HCT116 (cell line): ENCODE data around the gene TMEM150C. TPM values are rescaled to one million over a fixed set of nuclear protein-coding genes. Genes with fewer than 3 reads are reported as not detected.

ENCODE experiments used
- ATAC-seq: fragments of 200-7000 bp; cut with Tn5 transposase; 2 replicates; pipeline ENCODE4 v1.9.1; 2020; ENCODE audit warnings: mild to moderate bottlenecking, moderate library complexity
- BruUV-seq: library from RNA; stranded (reverse); fragments of 400-500 nt; replicated peaks from 2 replicates; lab custom pipeline; 2021; lab: Mats Ljungman, UMichigan
- CTCF ChIA-PET: fragments of 300-600 bp; sonication (Branson Sonifier 250); formaldehyde crosslinking; loops from one replicate; lab custom pipeline; 2021; ENCODE audit warnings: antibody characterized with exemption; lab: Charles Lee
- POLR2A ChIA-PET: fragments of 300-600, 350-600 bp; sonication (Branson Sonifier 250); formaldehyde crosslinking; loops from one replicate; lab custom pipeline; 2021; ENCODE audit warnings: antibody characterized with exemption; lab: Charles Lee
- RAD21 ChIA-PET, 2 experiments: fragments of 300-600 bp; sonication (Branson Sonifier 250); formaldehyde crosslinking; loops; one replicate each; lab custom pipeline; 2023; ENCODE audit warnings: low total read pairs in 2 of 2; ENCODE audit not compliant: uncharacterized antibody in 2 of 2, unreplicated experiment in 2 of 2, low non-redundant PET in 1 of 2; lab: Charles Lee
- DNase-seq: peaks from one replicate; pipeline ENCODE4 v3.0.0-alpha.2; 2010; ENCODE audit warnings: low read depth, low spot score
- H2AFZ ChIP-seq: fragments of 200-600 bp; shearing (Covaris generic), sonication (generic); 2 replicates; pipeline ENCODE4 v1.6.1; 2017; ENCODE audit warnings: low read depth, mixed run types, mixed read lengths, antibody characterized with exemption, low read length; ENCODE audit not compliant: poor library complexity, severe bottlenecking
- H3K27ac ChIP-seq: 2 replicates; pipeline ENCODE4 v1.5.1; 2012; ENCODE audit warnings: low read depth, low read length
- H3K27me3 ChIP-seq: fragments of 200-600 bp; sonication (generic); 2 replicates; pipeline ENCODE4 v1.6.1; 2016; ENCODE audit warnings: mixed run types, low read length, mixed read lengths; ENCODE audit not compliant: insufficient read depth
- H3K36me3 ChIP-seq, 2 experiments: fragments of 200-500 bp in 1 of 2; fragments of 200-600 bp in 1 of 2; sonication (Bioruptor generic) in 1 of 2; sonication (generic) in 1 of 2; 2 replicates each; pipeline versions ENCODE4 v1.5.1 to v1.6.1; 2014 to 2016; ENCODE audit warnings: low read length in 2 of 2, inconsistent platforms in 1 of 2, mixed read lengths in 1 of 2, mixed run types in 1 of 2; ENCODE audit not compliant: insufficient read depth in 2 of 2, control insufficient read depth in 1 of 2
- H3K4me1 ChIP-seq, 2 experiments: fragments of 200-600 bp in 1 of 2; sonication (generic) in 1 of 2; 2 replicates each; pipeline versions ENCODE4 v1.5.1 to v1.6.1; 2012 to 2017; ENCODE audit warnings: low read length in 2 of 2, inconsistent platforms in 1 of 2, mild to moderate bottlenecking in 1 of 2, mixed read lengths in 1 of 2, mixed run types in 1 of 2, moderate library complexity in 1 of 2; ENCODE audit not compliant: insufficient read depth in 2 of 2, control insufficient read depth in 1 of 2
- H3K4me2 ChIP-seq: fragments of 200-600 bp; sonication (generic); 2 replicates; pipeline ENCODE4 v1.6.1; 2017; ENCODE audit warnings: mixed run types, low read length, mixed read lengths
- H3K4me3 ChIP-seq, 2 experiments: fragments of 200-600 bp in 1 of 2; sonication (generic) in 1 of 2; replicated peaks in 1 of 2; 2 replicates each; pipeline ENCODE4 v1.5.1; 2011 to 2016; ENCODE audit warnings: low read length in 2 of 2, control low read depth in 1 of 2, low read depth in 1 of 2, mild to moderate bottlenecking in 1 of 2, mixed read lengths in 1 of 2, mixed run types in 1 of 2
- H3K79me2 ChIP-seq: fragments of 200-600 bp; sonication (generic); 2 replicates; pipeline ENCODE4 v1.6.1; 2017; ENCODE audit warnings: mild to moderate bottlenecking, mixed run types, low read length, moderate library complexity, mixed read lengths; ENCODE audit not compliant: insufficient read depth
- H3K9ac ChIP-seq: fragments of 200-600 bp; sonication (generic); 2 replicates; pipeline ENCODE4 v1.6.1; 2016; ENCODE audit warnings: low read length, mixed read lengths
- H3K9me2 ChIP-seq: fragments of 200-600 bp; sonication (generic), shearing (Covaris generic); 2 replicates; pipeline ENCODE4 v1.6.1; 2017; ENCODE audit warnings: mixed run types, mild to moderate bottlenecking, moderate library complexity; ENCODE audit not compliant: insufficient read depth
- H3K9me3 ChIP-seq, 2 experiments: fragments of 200-500 bp in 1 of 2; fragments of 200-600 bp in 1 of 2; sonication (Bioruptor generic) in 1 of 2; sonication (generic) in 1 of 2; 2 replicates each; pipeline ENCODE4 v1.6.1; 2014 to 2017; ENCODE audit warnings: low read length in 2 of 2, mixed read lengths in 2 of 2, inconsistent platforms in 1 of 2, low read depth in 1 of 2, mild to moderate bottlenecking in 1 of 2, mixed run types in 1 of 2, moderate library complexity in 1 of 2; ENCODE audit not compliant: control insufficient read depth in 1 of 2, insufficient read depth in 1 of 2
- H4K20me1 ChIP-seq: fragments of 200-600 bp; sonication (generic), shearing (Covaris generic); 2 replicates; pipeline ENCODE4 v1.6.1; 2017; ENCODE audit warnings: mixed run types, mild to moderate bottlenecking, moderate library complexity; ENCODE audit not compliant: insufficient read depth
- CBX3 ChIP-seq: IDR thresholded peaks from 2 replicates; pipeline ENCODE4 v1.6.1; 2012; ENCODE audit warnings: low read depth
- ELF1 ChIP-seq: IDR thresholded peaks from 2 replicates; pipeline ENCODE4 v1.6.1; 2012; ENCODE audit warnings: low read depth, borderline replicate concordance
- JUND ChIP-seq: IDR thresholded peaks from 2 replicates; pipeline ENCODE4 v1.6.1; 2012
- POLR2AphosphoS5 ChIP-seq: IDR thresholded peaks from 2 replicates; pipeline ENCODE4 v1.6.1; 2011; ENCODE audit warnings: mild to moderate bottlenecking, low read depth, low read length, moderate library complexity
- RAD21 ChIP-seq: IDR thresholded peaks from 2 replicates; pipeline ENCODE4 v1.6.1; 2012; ENCODE audit warnings: low read depth, mild to moderate bottlenecking
- SIN3A ChIP-seq: IDR thresholded peaks from 2 replicates; pipeline ENCODE4 v1.6.1; 2012; ENCODE audit warnings: low read depth
- SP1 ChIP-seq: IDR thresholded peaks from 2 replicates; pipeline ENCODE4 v1.6.1; 2012; ENCODE audit warnings: low read depth
- SRF ChIP-seq: IDR thresholded peaks from 2 replicates; pipeline ENCODE4 v1.6.1; 2012; ENCODE audit warnings: low read depth
- ZFX ChIP-seq: fragments of 450-650 bp; IDR thresholded peaks from 2 replicates; pipeline ENCODE4 v1.6.1; 2017
- intact Hi-C: fragments of 100-400 bp; cut with micrococcal nuclease; formaldehyde crosslinking; loops from 2 replicates; pipeline ENCODE4 v1.10.0; 2022
- total RNA-seq: library from RNA; stranded (reverse); gene quantifications from one replicate; pipeline ENCODE4 v1.2.1, GENCODE V29; 2021; ENCODE audit not compliant: unreplicated experiment
- TF ChIP-seq, protein P1 (sequence below): IDR thresholded peaks from 2 replicates; pipeline ENCODE4 v1.6.1; 2012

TMEM150C gene
- total RNA-seq, 1 experiment from 2014 or later, result 1.2 TPM

DNA sequence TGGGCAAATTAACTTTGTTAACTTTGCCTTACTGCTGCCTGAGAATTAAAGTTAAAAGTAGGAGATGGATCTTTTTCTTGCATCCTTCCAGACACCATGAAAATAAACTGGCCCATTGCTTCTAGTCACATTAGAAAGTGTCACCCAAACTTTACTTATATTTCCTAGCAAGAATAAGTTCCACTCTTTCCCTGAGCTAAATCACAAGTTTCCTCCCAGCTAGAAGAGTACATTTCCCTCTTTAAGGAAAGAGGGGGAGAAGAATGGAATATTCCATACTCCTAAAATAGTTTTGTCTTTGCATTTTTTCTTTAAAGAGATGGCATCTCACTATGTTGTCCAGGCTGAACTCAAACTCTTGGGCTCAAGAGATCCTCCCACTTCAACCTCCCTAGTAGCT lies 53.8 kb downstream of the TMEM150C start:
- Histone ChIP-seq H3K4me1 (no peaks in the 10 kb centered on the region), H3K9ac (no peak overlapping the region), H3K79me2 (no peaks in the 10 kb centered on the region), H3K9me2 (no peaks in the 10 kb centered on the region), H3K27ac (no peak overlapping the region), H3K4me3 (no peak overlapping the region)
- intact Hi-C loops, result no loop called here
- BruUV-seq, result no TSS peak
- TF ChIP-seq RAD21 (no peak), CBX3 (no peak), ELF1 (no peak), SRF (no peak), POLR2AphosphoS5 (no peak), SIN3A (no peak), ZFX (no peak), SP1 (no peak), JUND (no peak)
- TF ChIP-seq, protein P1, sequence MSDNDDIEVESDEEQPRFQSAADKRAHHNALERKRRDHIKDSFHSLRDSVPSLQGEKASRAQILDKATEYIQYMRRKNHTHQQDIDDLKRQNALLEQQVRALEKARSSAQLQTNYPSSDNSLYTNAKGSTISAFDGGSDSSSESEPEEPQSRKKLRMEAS, result no peak
- TF ChIP-seq, all 23 proteins: peak for 0
- ChIA-PET CTCF (no interaction called here), RAD21 (no interaction called here), POLR2A (no interaction called here)
- Histone ChIP-seq H4K20me1 (no peaks in the 10 kb centered on the region), H3K4me2 (no peak overlapping the region), H3K9me3 (no peaks in the 10 kb centered on the region), H2AFZ (no peak overlapping the region), H3K36me3 (no peaks in the 10 kb centered on the region), H3K27me3 (peaks cover 19% of the 10 kb centered on the region)
- ATAC-seq (no peak), DNase-seq (no peak)

DNA sequence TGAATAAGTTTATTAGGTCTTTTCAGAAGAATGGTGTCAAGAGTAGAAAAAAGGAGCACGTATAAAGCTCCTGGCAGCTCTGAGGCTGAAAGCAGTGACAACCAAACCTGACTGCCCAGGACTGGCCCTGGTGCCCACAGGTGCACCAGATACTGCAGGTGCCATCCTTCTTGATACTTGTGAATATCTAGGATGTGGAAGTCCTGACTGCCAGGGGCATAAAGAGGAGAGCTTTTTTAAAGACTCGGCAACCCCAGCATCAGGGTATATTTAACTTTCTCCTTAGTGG lies 60.7 kb downstream of the TMEM150C start:
- Histone ChIP-seq H3K36me3 (no peaks in the 10 kb centered on the region), H3K9me2 (no peaks in the 10 kb centered on the region), H3K79me2 (no peaks in the 10 kb centered on the region), H2AFZ (no peak overlapping the region)
- ATAC-seq, result no peak
- POLR2A ChIA-PET, result no interaction called here
- TF ChIP-seq ELF1 (no peak), SRF (no peak)
- TF ChIP-seq, all 23 proteins: peak for 0
- Histone ChIP-seq H3K9me3 (no peaks in the 10 kb centered on the region), H3K4me1 (no peaks in the 10 kb centered on the region), H3K4me3 (no peak overlapping the region), H3K27ac (no peak overlapping the region), H3K27me3 (no peaks in the 10 kb centered on the region), H4K20me1 (no peaks in the 10 kb centered on the region), H3K4me2 (no peak overlapping the region), H3K9ac (no peak overlapping the region)
- ChIA-PET RAD21 (no interaction called here), CTCF (no interaction called here)
- no peak for DNase-seq
- intact Hi-C loops, result no loop called here
- BruUV-seq, result no TSS peak
